HUES6 (cell line): ENCODE data around the gene SFXN3.

Source experiments
- H3K27ac ChIP-seq: 2 replicates; pipeline ENCODE4 v1.7.0; 2013; ENCODE audit warnings: low read depth, mild to moderate bottlenecking, low read length, inconsistent platforms
- H3K27me3 ChIP-seq: 2 replicates; pipeline ENCODE4 v1.6.1; 2013; ENCODE audit warnings: low read length; ENCODE audit not compliant: control insufficient read depth, insufficient read depth
- H3K36me3 ChIP-seq: 2 replicates; pipeline ENCODE4 v1.6.1; 2013; ENCODE audit warnings: low read length; ENCODE audit not compliant: control insufficient read depth, insufficient read depth
- H3K4me1 ChIP-seq: 2 replicates; pipeline ENCODE4 v1.6.1; 2013; ENCODE audit warnings: low read length; ENCODE audit not compliant: control insufficient read depth, insufficient read depth
- H3K4me3 ChIP-seq: 2 replicates; pipeline ENCODE4 v1.5.1; 2013; ENCODE audit warnings: low read depth, low read length
- H3K9ac ChIP-seq: one replicate; pipeline ENCODE4 v1.6.1; 2013; ENCODE audit warnings: mild to moderate bottlenecking, low read length
- H3K9me3 ChIP-seq: 2 replicates; pipeline ENCODE4 v1.6.1; 2013; ENCODE audit warnings: low read depth, low read length; ENCODE audit not compliant: control insufficient read depth, insufficient read depth

The SFXN3 gene

GRCh38 chr10:101054876-101055275, 23.8 kb downstream of the SFXN3 start:
- H3K9ac ChIP-seq, result no peak overlapping the region
- no peaks in the 10 kb centered on the region for H3K9me3 ChIP-seq
- no peak overlapping the region for H3K27ac ChIP-seq
- H3K4me1 ChIP-seq, result peaks cover 14% of the 10 kb centered on the region
- no peak overlapping the region for H3K4me3 ChIP-seq
- H3K36me3 ChIP-seq, result peaks cover 7% of the 10 kb centered on the region; the same call in 1 of the 2 replicates
- H3K27me3 ChIP-seq, result peaks cover 25% of the 10 kb centered on the region

- no peaks in the 10 kb centered on the region for H3K9me3 ChIP-seq
- no peak overlapping the region for H3K9ac ChIP-seq
- H3K27ac ChIP-seq, result no peak overlapping the region
- H3K4me3 ChIP-seq, result no peak overlapping the region
- peaks cover 13% of the 10 kb centered on the region for H3K4me1 ChIP-seq
- H3K27me3 ChIP-seq, result peaks cover 19% of the 10 kb centered on the region
- H3K36me3 ChIP-seq, result peaks cover 7% of the 10 kb centered on the region; the same call in 1 of the 2 replicates
Observed at GRCh38 chr10:101055411-101055810, 24.4 kb downstream of the SFXN3 start.

- H3K9me3 ChIP-seq, result no peaks in the 10 kb centered on the region
- no peak overlapping the region for H3K9ac ChIP-seq
- H3K36me3 ChIP-seq, result peaks cover 7% of the 10 kb centered on the region; the same call in 1 of the 2 replicates
- no peak overlapping the region for H3K27ac ChIP-seq
- H3K4me1 ChIP-seq, result peaks cover 6% of the 10 kb centered on the region; the same call in 1 of the 2 replicates
- H3K27me3 ChIP-seq, result peaks cover 11% of the 10 kb centered on the region
- H3K4me3 ChIP-seq, result no peak overlapping the region
Observed at GRCh38 chr10:101056365-101057151, 25.5 kb downstream of the SFXN3 start.

GRCh38 chr10:101060036-101060950, 29.3 kb downstream of the SFXN3 start:
- Histone ChIP-seq H3K36me3 (peaks cover 3% of the 10 kb centered on the region; the same call in 1 of the 2 replicates), H3K4me3 (peak overlapping the region; percentile 85), H3K4me1 (peaks cover 24% of the 10 kb centered on the region), H3K27ac (peak overlapping the region; percentile 95), H3K9ac (peak overlapping the region; percentile 95), H3K9me3 (no peaks in the 10 kb centered on the region), H3K27me3 (peaks cover 40% of the 10 kb centered on the region)

GRCh38 chr10:101060951-101061623, 30.1 kb downstream of the SFXN3 start:
- H3K9ac ChIP-seq, result peak overlapping the region; percentile 95

GRCh38 chr10:101061624-101062231, 30.7 kb downstream of the SFXN3 start, which contains the start of gene KAZALD1:
TSS of gene KAZALD1 (plus strand) at chr10:101061989. CDS start at chr10:101062593, 604 bp downstream.
- Histone ChIP-seq H3K4me1 (peaks cover 34% of the 10 kb centered on the region), H3K27ac (peak within 1 kb of the TSS; percentile 95), H3K9me3 (no peaks in the 10 kb centered on the region), H3K4me3 (peak within 1 kb of the TSS; percentile 85), H3K27me3 (peaks cover 54% of the 10 kb centered on the region), H3K36me3 (no peaks in the 10 kb centered on the region), H3K9ac (peak within 1 kb of the TSS; percentile 95)

More at GRCh38 chr10:101060951-101061623, 30.1 kb downstream of the SFXN3 start:
- Histone ChIP-seq H3K27me3 (peaks cover 48% of the 10 kb centered on the region), H3K4me1 (peaks cover 31% of the 10 kb centered on the region), H3K36me3 (no peaks in the 10 kb centered on the region), H3K4me3 (peak overlapping the region; percentile 85), H3K9me3 (no peaks in the 10 kb centered on the region), H3K27ac (peak overlapping the region; percentile 95)

GRCh38 chr10:101062232-101063049, 31.4 kb downstream of the SFXN3 start:
- H3K9me3 ChIP-seq, result no peaks in the 10 kb centered on the region

GRCh38 chr10:101063050-101063525, 32.1 kb downstream of the SFXN3 start:
- Histone ChIP-seq H3K27ac (no peak overlapping the region), H3K9ac (no peak overlapping the region), H3K36me3 (no peaks in the 10 kb centered on the region), H3K9me3 (no peaks in the 10 kb centered on the region), H3K27me3 (peaks cover 63% of the 10 kb centered on the region), H3K4me3 (peak overlapping the region; percentile 85), H3K4me1 (peaks cover 34% of the 10 kb centered on the region)

More at GRCh38 chr10:101062232-101063049, 31.4 kb downstream of the SFXN3 start:
- Histone ChIP-seq H3K27ac (no peak overlapping the region), H3K4me1 (peaks cover 34% of the 10 kb centered on the region), H3K9ac (peak overlapping the region; percentile 83), H3K27me3 (peaks cover 61% of the 10 kb centered on the region), H3K4me3 (peak overlapping the region; percentile 85), H3K36me3 (no peaks in the 10 kb centered on the region)

GRCh38 chr10:101063548-101064414, 32.7 kb downstream of the SFXN3 start:
- Histone ChIP-seq H3K9me3 (no peaks in the 10 kb centered on the region), H3K27me3 (peaks cover 63% of the 10 kb centered on the region), H3K9ac (no peak overlapping the region), H3K27ac (no peak overlapping the region), H3K4me3 (peak overlapping the region; percentile 85), H3K36me3 (no peaks in the 10 kb centered on the region), H3K4me1 (peaks cover 34% of the 10 kb centered on the region)
